K562 (cell line): ENCODE data around the gene EIF4E1B. TPM values are rescaled to one million over a fixed set of nuclear protein-coding genes. Genes with fewer than 3 reads are reported as not detected.

Experiments used
- ATAC-seq: fragments of 200-7000 bp; cut with Tn5 transposase; 3 replicates; pipeline ENCODE4 v1.9.1; 2020; ENCODE audit warnings: moderate library complexity
- BruUV-seq: library from RNA; stranded (reverse); fragments of 400-500 nt; replicated peaks from 2 replicates; lab custom pipeline; 2021; lab: Mats Ljungman, UMichigan
- CTCF ChIA-PET: fragments of 300-600 bp; formaldehyde crosslinking; extraction: SDS; loops from one replicate; lab custom pipeline; 2021; ENCODE audit warnings: low intra/inter-chr PET ratio; lab: Yijun Ruan, JAX
- POLR2A ChIA-PET: fragments of 300-600, 350-650 bp; sonication (Branson Sonifier 250); formaldehyde crosslinking; extraction: SDS; loops from one replicate; lab custom pipeline; 2021; ENCODE audit warnings: antibody characterized with exemption, inconsistent platforms; lab: Yijun Ruan, JAX
- DNase-seq, 4 experiments: peaks; one replicate each; pipeline versions ENCODE4 v3.0.0 to v3.0.0-alpha.2; 2011 to 2018; ENCODE audit warnings: low spot score in 3 of 4, mixed read lengths in 3 of 4; ENCODE audit errors: extremely low read depth in 1 of 4
- FAIRE-seq: peaks from 2 replicates; lab custom pipeline; 2011; peaks lifted over from hg19 to GRCh38; lab: Jason Lieb, UNC
- H2AFZ ChIP-seq: 2 replicates; pipeline ENCODE4 v1.6.0; 2011; ENCODE audit warnings: low read depth, low read length, control low read depth, inconsistent platforms
- H3K27ac ChIP-seq: fragments of 200-600 bp; 3 replicates; pipeline ENCODE4 v1.8.0; 2011; ENCODE audit warnings: low read depth, mild to moderate bottlenecking, control low read depth, inconsistent platforms, low read length, moderate library complexity, mixed read lengths; ENCODE audit errors: extremely low read depth
- H3K27me3 ChIP-seq, 2 experiments: fragments of 300-600 bp in 1 of 2; 2 replicates in 1 of 2; 3 replicates in 1 of 2; pipeline versions ENCODE4 v1.6.0 to v1.8.0; 2011; ENCODE audit warnings: inconsistent platforms in 2 of 2, low read length in 2 of 2, mild to moderate bottlenecking in 1 of 2, mixed read lengths in 1 of 2, moderate library complexity in 1 of 2; ENCODE audit not compliant: control insufficient read depth in 2 of 2, insufficient read depth in 2 of 2
- H3K36me3 ChIP-seq: fragments of 300-600 bp; 3 replicates; pipeline ENCODE4 v1.8.0; 2011; ENCODE audit warnings: mild to moderate bottlenecking, low read length, inconsistent platforms; ENCODE audit not compliant: control insufficient read depth, insufficient read depth
- H3K4me1 ChIP-seq, 2 experiments: fragments of 200-600 bp in 1 of 2; replicated peaks in 1 of 2; 2 replicates in 1 of 2; 3 replicates in 1 of 2; pipeline versions ENCODE4 v1.5.1 to v1.8.0; 2011; ENCODE audit warnings: inconsistent platforms in 2 of 2, low read length in 2 of 2, mild to moderate bottlenecking in 1 of 2, mixed read lengths in 1 of 2, moderate library complexity in 1 of 2; ENCODE audit not compliant: control insufficient read depth in 2 of 2, insufficient read depth in 2 of 2
- H3K4me2 ChIP-seq: 2 replicates; pipeline ENCODE4 v1.6.1; 2011; ENCODE audit warnings: low read length, control low read depth, inconsistent platforms, mixed read lengths; ENCODE audit not compliant: insufficient read depth
- H3K4me3 ChIP-seq: fragments of 200-600 bp; sonication (generic), shearing (Covaris generic); 2 replicates; pipeline ENCODE4 v1.5.1; 2016; ENCODE audit warnings: control low read depth, inconsistent platforms
- H3K79me2 ChIP-seq: fragments of 200-600 bp; 3 replicates; pipeline ENCODE4 v1.8.0; 2011; ENCODE audit warnings: low read length, inconsistent platforms; ENCODE audit not compliant: control insufficient read depth, insufficient read depth
- H3K9ac ChIP-seq, 2 experiments: 2 replicates each; pipeline versions ENCODE4 v1.6.0 to v1.6.1; 2011; ENCODE audit warnings: low read depth in 2 of 2, low read length in 2 of 2, control low read depth in 1 of 2, inconsistent platforms in 1 of 2, mild to moderate bottlenecking in 1 of 2, mixed read lengths in 1 of 2; ENCODE audit not compliant: insufficient read depth in 1 of 2
- H3K9me1 ChIP-seq: one replicate; pipeline ENCODE4 v1.6.0; 2011; ENCODE audit warnings: inconsistent platforms, mild to moderate bottlenecking, low read length, moderate library complexity; ENCODE audit not compliant: control insufficient read depth, insufficient read depth
- H3K9me3 ChIP-seq: replicated peaks from 2 replicates; pipeline ENCODE4 v1.5.1; 2011; ENCODE audit warnings: low read depth, low read length, inconsistent platforms; ENCODE audit not compliant: control insufficient read depth, insufficient read depth
- H4K20me1 ChIP-seq: replicated peaks from 2 replicates; pipeline ENCODE4 v1.6.1; 2011; ENCODE audit warnings: low read length, inconsistent platforms, mixed read lengths; ENCODE audit not compliant: control insufficient read depth, insufficient read depth
- CAMTA2 ChIP-seq: fragments of 250-450 bp; sonication (Bioruptor Pico); conservative IDR thresholded peaks from 2 replicates; pipeline ENCODE4 v1.5.1; 2022
- FOXK1 ChIP-seq: sonication (generic); formaldehyde crosslinking; IDR thresholded peaks from 2 replicates; pipeline ENCODE4 v1.8.0; 2022; ENCODE audit warnings: missing genetic modification reagents, mild to moderate bottlenecking, borderline replicate concordance
- FOXP1 ChIP-seq: sonication (generic); formaldehyde crosslinking; IDR thresholded peaks from 2 replicates; pipeline ENCODE4 v1.8.0; 2022; ENCODE audit warnings: mild to moderate bottlenecking, missing genetic modification reagents
- GTF2B ChIP-seq: IDR thresholded peaks from 2 replicates; pipeline ENCODE4 v1.6.1; 2011; ENCODE audit not compliant: insufficient read length; ENCODE audit errors: extremely low read depth
- HDAC2 ChIP-seq: fragments of 450-650 bp; IDR thresholded peaks from 2 replicates; pipeline ENCODE4 v1.6.1; 2016; ENCODE audit warnings: mild to moderate bottlenecking
- HDAC6 ChIP-seq: IDR thresholded peaks from 2 replicates; pipeline ENCODE4 v1.6.1; 2012; ENCODE audit warnings: low read depth, mild to moderate bottlenecking, control low read depth, inconsistent platforms, low read length, moderate library complexity
- KHSRP ChIP-seq: fragments of 450-650 bp; IDR thresholded peaks from 2 replicates; pipeline ENCODE4 v1.6.1; 2017
- MAZ ChIP-seq, 2 experiments: fragments of 450-650 bp in 1 of 2; sonication (generic) in 1 of 2; formaldehyde crosslinking; IDR thresholded peaks in 1 of 2; conservative IDR thresholded peaks in 1 of 2; 2 replicates each; pipeline versions ENCODE4 v1.4.0 to v1.5.0; 2020; ENCODE audit warnings: mild to moderate bottlenecking in 1 of 2, missing genetic modification reagents in 1 of 2
- NONO ChIP-seq, 2 experiments: fragments of 200-400 bp in 1 of 2; fragments of 450-650 bp in 1 of 2; formaldehyde crosslinking in 1 of 2; IDR thresholded peaks; 2 replicates each; pipeline ENCODE4 v1.6.1; 2017; ENCODE audit warnings: low read depth in 2 of 2, mild to moderate bottlenecking in 2 of 2, moderate library complexity in 2 of 2, low read length in 1 of 2
- PTRF ChIP-seq: fragments of 450-650 bp; IDR thresholded peaks from 2 replicates; pipeline ENCODE4 v1.6.1; 2016; ENCODE audit warnings: mild to moderate bottlenecking, missing genetic modification characterization, missing compliant biosample characterization
- PURB ChIP-seq: sonication (generic); formaldehyde crosslinking; IDR thresholded peaks from 2 replicates; pipeline ENCODE4 v1.9.0; 2021; ENCODE audit warnings: low read depth, mild to moderate bottlenecking, missing genetic modification reagents
- PYGO2 ChIP-seq: fragments of 450-650 bp; IDR thresholded peaks from 2 replicates; pipeline ENCODE4 v1.6.1; 2016; ENCODE audit warnings: mild to moderate bottlenecking, missing genetic modification characterization, moderate library complexity, missing compliant biosample characterization
- TAF15 ChIP-seq: fragments of 200-400 bp; formaldehyde crosslinking; IDR thresholded peaks from 2 replicates; pipeline ENCODE4 v1.6.1; 2017; ENCODE audit warnings: mild to moderate bottlenecking, low read depth, low read length, moderate library complexity
- TRIM28 ChIP-seq: fragments of 450-650 bp; IDR thresholded peaks from 2 replicates; pipeline ENCODE4 v1.6.1; 2017
- ZBTB1 ChIP-seq: sonication (generic); formaldehyde crosslinking; IDR thresholded peaks from 2 replicates; pipeline ENCODE4 v1.8.1; 2023; ENCODE audit warnings: missing genetic modification reagents, low read depth, mild to moderate bottlenecking, borderline replicate concordance
- ZEB2 ChIP-seq: fragments of 450-650 bp; IDR thresholded peaks from 2 replicates; pipeline ENCODE4 v1.6.1; 2016
- ZNF165 ChIP-seq: fragments of 250-450 bp; sonication (Bioruptor Pico); IDR thresholded peaks from 2 replicates; pipeline ENCODE4 v1.4.0; 2020; ENCODE audit warnings: borderline replicate concordance
- ZNF224 ChIP-seq: sonication (generic); formaldehyde crosslinking; IDR thresholded peaks from 2 replicates; pipeline ENCODE4 v1.8.0; 2022; ENCODE audit warnings: mild to moderate bottlenecking, missing genetic modification reagents
- ZNF584 ChIP-seq: fragments of 200-800 bp; sonication (Bioruptor generic); IDR thresholded peaks from 2 replicates; pipeline ENCODE4 v1.6.1; 2016; ENCODE audit warnings: low read depth, mild to moderate bottlenecking, missing genetic modification characterization, missing compliant biosample characterization
- WGBS: fragments of 100-300 bp; shearing (Covaris generic); methylation state at CpG from one replicate; pipeline ENCODE4 v1.1.6; 2016; ENCODE audit warnings: low coverage, mixed read lengths; ENCODE audit not compliant: insufficient coverage; ENCODE audit errors: missing lambda C conversion rate; 5-methylcytosine and 5-hydroxymethylcytosine counted together
- in situ Hi-C: fragments of 300-500 bp; cut with MboI; formaldehyde crosslinking; loops from 4 replicates; pipeline ENCODE4 v1.15.0; 2018; ENCODE audit warnings: inconsistent platforms, mixed read lengths
- intact Hi-C: fragments of 100-400 bp; cut with micrococcal nuclease; formaldehyde crosslinking; loops from 2 replicates; pipeline ENCODE4 v1.14.2; 2022
- polyA plus RNA-seq, 8 experiments: library from polyadenylated mRNA; depleted of rRNA in 4 of 8; stranded (reverse) in 5 of 8; unstranded in 3 of 8; fragments of >200 nt; fragmentation: Nextera tagmentation in 2 of 8; fragmentation: Illumina TruSeq in 1 of 8; extraction: Ambion mirVana in 2 of 8; extraction: Trizol in 1 of 8; gene quantifications; 2 replicates each; pipeline versions ENCODE4 v1.2.1 to v1.2.3, GENCODE V29; 2011 to 2014; ENCODE audit warnings: inconsistent platforms in 1 of 8, missing spikeins in 1 of 8
- total RNA-seq, 7 experiments: library from RNA; depleted of rRNA in 6 of 7; stranded (reverse); fragments of >200 nt in 6 of 7; fragmentation: Illumina TruSeq in 2 of 7; extraction: Trizol in 2 of 7; gene quantifications; 2 replicates each; pipeline versions ENCODE4 v1.2.1 to v1.2.3, GENCODE V29; 2011 to 2021; ENCODE audit warnings: low replicate concordance in 1 of 7

Gene EIF4E1B
- total and polyA plus RNA-seq, 9 of the 15 experiments (the other 6 are each of a cell fraction or from before 2014, with no cell fraction given): not detected

DNA sequence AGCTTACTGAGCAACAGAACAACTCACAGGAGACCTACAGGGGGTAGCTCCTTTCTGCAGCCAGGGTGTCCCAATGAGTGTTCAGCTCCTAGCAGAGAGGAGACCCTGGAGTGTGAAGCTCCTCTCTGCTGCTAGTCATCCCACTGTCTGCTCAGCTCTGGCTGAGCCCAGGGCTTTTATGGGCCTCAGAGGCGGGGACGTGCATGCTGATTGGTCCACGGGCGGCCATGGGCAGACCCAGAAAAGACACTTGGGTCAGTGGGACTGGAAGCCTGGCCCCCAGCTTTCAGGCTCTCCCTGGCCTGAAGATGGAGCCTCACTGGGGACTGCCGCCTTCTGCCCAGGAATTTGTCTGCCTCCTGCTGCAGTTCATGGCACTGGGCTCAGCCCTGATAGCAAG lies 57.4 kb downstream of the EIF4E1B start:
- Histone ChIP-seq H3K4me3 (no peak overlapping the region), H3K4me1 (peaks cover 0 to 3% of the 10 kb centered on the region in 2 experiments; a peak in 2 of 5 replicates), H3K9me3 (no peaks in the 10 kb centered on the region), H3K9me1 (no peaks in the 10 kb centered on the region), H3K9ac (no peak overlapping the region), H3K27me3 (peaks cover 8 to 48% of the 10 kb centered on the region in 2 experiments), H3K36me3 (no peaks in the 10 kb centered on the region), H2AFZ (no peak overlapping the region), H4K20me1 (no peaks in the 10 kb centered on the region), H3K4me2 (no peak overlapping the region), H3K27ac (no peak overlapping the region)
- ATAC-seq (no peak), FAIRE-seq (no peak), DNase-seq (no peak)
- CTCF ChIA-PET: no interaction called here
- intact Hi-C loops: no loop called here
- BruUV-seq: no TSS peak
- 0% methylated on average over 5 of the region's 5 CpGs for WGBS
- in situ Hi-C loops: no loop called here
- POLR2A ChIA-PET: interaction anchor here (0.7 to 2.0 kb wide), 3 partner anchors 13 to 35 kb away, joined by 3 to 5 read pairs (median 3); no protein-coding TSS in a partner anchor
- TF ChIP-seq ZNF165 (CRISPR knock-in tag): no peak
- no peak for TF ChIP-seq HDAC2
- 0 out of 2 replicates have a peak, but pooled peaks have one; percentile 20 for TF ChIP-seq TRIM28
- no peak for TF ChIP-seq PYGO2
- TF ChIP-seq, all 486 proteins: peak for 1
- no peaks in the 10 kb centered on the region for H3K79me2 ChIP-seq

DNA sequence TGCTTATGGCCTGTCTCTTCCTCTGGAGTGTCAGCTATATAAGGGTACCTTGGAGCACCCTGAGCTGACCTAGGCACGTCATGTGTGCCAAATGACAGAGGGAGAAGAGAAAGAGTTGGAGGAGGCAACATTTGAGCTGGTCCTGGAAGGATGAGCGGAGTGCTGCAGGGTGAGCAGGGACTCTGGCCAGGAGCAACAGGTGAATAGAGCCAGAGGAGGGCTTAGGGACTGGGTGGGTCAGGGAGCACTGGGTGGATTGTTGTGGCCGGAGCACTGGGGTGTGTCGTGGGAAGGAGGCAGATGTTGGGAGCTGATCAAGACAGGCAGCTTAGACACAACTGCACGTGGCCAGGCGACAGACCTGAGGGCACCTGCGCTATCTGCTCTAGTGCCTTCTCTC lies 60.4 kb downstream of the EIF4E1B start:
- CTCF ChIA-PET: no interaction called here
- H3K27ac ChIP-seq: no peak overlapping the region
- FAIRE-seq (no peak), ATAC-seq (no peak), DNase-seq (no peak)
- peaks cover 25 to 71% of the 10 kb centered on the region in 2 experiments for H3K27me3 ChIP-seq
- H4K20me1 ChIP-seq: no peaks in the 10 kb centered on the region
- H3K79me2 ChIP-seq: no peaks in the 10 kb centered on the region
- no peaks in the 10 kb centered on the region for H3K9me3 ChIP-seq
- no peak overlapping the region for H3K4me3 ChIP-seq
- H2AFZ ChIP-seq: no peak overlapping the region
- H3K4me2 ChIP-seq: no peak overlapping the region
- no peaks in the 10 kb centered on the region for H3K9me1 ChIP-seq
- no peak overlapping the region for H3K9ac ChIP-seq
- no TSS peak for BruUV-seq
- intact Hi-C loops (no loop called here), in situ Hi-C loops (no loop called here)
- no peaks in the 10 kb centered on the region for H3K36me3 ChIP-seq
- H3K4me1 ChIP-seq: peaks cover 0 to 12% of the 10 kb centered on the region in 2 experiments; a peak in 3 of 5 replicates
- 6% methylated on average over 7 of the region's 7 CpGs for WGBS
- POLR2A ChIA-PET: no interaction called here
- TF ChIP-seq ZBTB1 (CRISPR knock-in tag) (no peak), MAZ (CRISPR knock-in tag; conservative IDR thresholded peaks at IDR 0.05 in 1 of 2, IDR thresholded peaks at IDR 0.05 in 1 of 2) (no peak), CAMTA2 (CRISPR knock-in tag) (no peak), PTRF (tag) (no peak), ZEB2 (no peak), FOXK1 (CRISPR knock-in tag) (no peak), GTF2B (no peak), ZNF584 (no peak), HDAC6 (no peak), TAF15 (no peak), PURB (CRISPR knock-in tag) (no peak), NONO (IDR thresholded peaks at IDR 0.05; ENCODE audit: low read depth in 2 of 2, low read length in 1 of 2) (no peak), FOXP1 (CRISPR knock-in tag) (no peak), ZNF224 (CRISPR knock-in tag) (no peak), KHSRP (no peak)
